RWPE1 (cell line): ENCODE data around the gene CUEDC1.

ENCODE experiments used
- CTCF ChIA-PET: fragments of 350-600 bp; sonication (Branson Sonifier 250); formaldehyde crosslinking; extraction: SDS; loops from one replicate; lab custom pipeline; 2021; lab: Yijun Ruan, JAX
- POLR2A ChIA-PET: fragments of 400-600 bp; formaldehyde crosslinking; extraction: SDS; loops from one replicate; lab custom pipeline; 2020; ENCODE audit warnings: antibody characterized with exemption; ENCODE audit not compliant: low non-redundant PET; lab: Yijun Ruan, JAX
- DNase-seq: peaks from one replicate; pipeline ENCODE4 v3.0.0; 2012; ENCODE audit warnings: low spot score
- H3K27ac ChIP-seq: fragments of 450-650 bp; 2 replicates; pipeline ENCODE4 v1.5.1; 2017
- CTCF ChIP-seq: fragments of 450-650 bp; conservative IDR thresholded peaks from 2 replicates; pipeline ENCODE4 v1.5.1; 2017; ENCODE audit warnings: low read depth, mild to moderate bottlenecking

CUEDC1 gene

DNA sequence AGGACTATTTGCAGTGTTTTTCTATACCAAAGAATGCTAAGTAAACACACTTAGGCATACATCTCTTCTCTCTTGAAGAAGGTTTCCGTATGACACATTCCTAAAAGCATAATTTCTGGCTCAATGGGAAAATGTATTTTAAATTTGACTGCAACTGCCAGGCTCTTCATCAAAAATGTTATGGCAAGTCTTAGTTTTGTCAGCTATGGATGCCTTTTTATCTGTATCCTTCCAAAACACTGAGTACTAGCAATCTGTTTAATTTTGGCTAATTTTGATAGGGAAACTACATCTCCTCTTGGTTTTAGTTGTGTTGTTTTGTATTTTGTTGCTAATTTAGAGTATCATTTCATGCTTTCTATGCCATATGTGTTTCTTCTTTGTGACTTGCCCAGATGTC is 140.8 kb downstream of the CUEDC1 start:
- no peak overlapping the region for H3K27ac ChIP-seq
- ChIA-PET CTCF (no interaction called here), POLR2A (no interaction called here)
- no peak for DNase-seq
- no peak for TF ChIP-seq CTCF

- ChIA-PET POLR2A (no interaction called here), CTCF (interaction anchor here (0.6 to 1.1 kb wide), 2 partner anchors 18 to 23 kb away, joined by 4 to 5 read pairs; no protein-coding TSS in a partner anchor)
- no peak for TF ChIP-seq CTCF
- DNase-seq: no peak
- no peak overlapping the region for H3K27ac ChIP-seq
Observed at GRCh38 chr17:57811638-57812280, 143.5 kb downstream of the CUEDC1 start.
